HG03108 (cell line): ENCODE results near the gene DIP2B.
"Not testable (repeated sequence)": the region's sequence is repeated elsewhere in the genome, so short reads cannot be mapped to it uniquely, and the experiment has no call there.

ENCODE experiments used
- ATAC-seq: cut with Tn5 transposase; IDR thresholded peaks from one replicate; pipeline ENCODE4 v1.9.1; 2021; ENCODE audit warnings: moderate library complexity; ENCODE audit not compliant: unreplicated experiment

DIP2B gene

DNA sequence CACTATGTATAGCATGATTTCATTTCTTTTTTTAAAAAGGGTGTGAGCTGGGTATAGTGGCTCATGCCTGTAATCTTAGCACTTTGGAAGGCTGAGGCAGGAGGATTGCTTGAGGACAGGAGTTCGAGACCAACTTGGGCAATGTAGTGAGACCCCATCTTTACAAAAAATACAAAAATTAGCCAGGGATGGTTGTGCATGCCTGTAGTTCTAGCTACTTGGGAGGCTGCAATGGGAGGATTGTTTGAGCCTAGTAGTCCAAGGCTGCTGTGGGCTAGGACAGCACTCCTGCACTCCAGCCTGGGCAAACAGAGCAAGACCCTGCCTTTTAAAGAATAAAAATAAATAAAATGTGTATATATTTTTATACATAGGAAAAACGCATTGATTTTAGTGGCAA, 43.0 kb downstream of the DIP2B start:
- ATAC-seq = no peak

DNA sequence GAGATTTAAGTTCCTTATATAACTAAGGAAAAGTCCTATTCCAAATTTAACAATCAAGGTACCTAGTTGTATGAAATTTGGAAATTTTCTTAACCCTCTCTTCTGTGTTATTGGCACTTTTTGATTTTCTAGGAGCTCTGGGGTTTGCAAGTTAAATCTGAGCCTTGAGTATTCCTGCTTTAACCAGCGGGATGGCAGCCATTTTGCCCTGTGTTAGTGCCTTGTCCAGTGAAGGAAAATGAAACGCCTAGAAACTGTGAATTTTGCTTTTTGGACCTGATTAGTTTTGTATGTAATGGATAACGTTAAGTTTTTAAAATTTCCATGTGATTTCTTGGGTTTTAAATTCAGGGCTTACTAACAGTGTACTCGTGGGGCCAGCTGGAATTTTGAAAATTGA, 45.1 kb downstream of the DIP2B start:
- ATAC-seq = no peak

DNA sequence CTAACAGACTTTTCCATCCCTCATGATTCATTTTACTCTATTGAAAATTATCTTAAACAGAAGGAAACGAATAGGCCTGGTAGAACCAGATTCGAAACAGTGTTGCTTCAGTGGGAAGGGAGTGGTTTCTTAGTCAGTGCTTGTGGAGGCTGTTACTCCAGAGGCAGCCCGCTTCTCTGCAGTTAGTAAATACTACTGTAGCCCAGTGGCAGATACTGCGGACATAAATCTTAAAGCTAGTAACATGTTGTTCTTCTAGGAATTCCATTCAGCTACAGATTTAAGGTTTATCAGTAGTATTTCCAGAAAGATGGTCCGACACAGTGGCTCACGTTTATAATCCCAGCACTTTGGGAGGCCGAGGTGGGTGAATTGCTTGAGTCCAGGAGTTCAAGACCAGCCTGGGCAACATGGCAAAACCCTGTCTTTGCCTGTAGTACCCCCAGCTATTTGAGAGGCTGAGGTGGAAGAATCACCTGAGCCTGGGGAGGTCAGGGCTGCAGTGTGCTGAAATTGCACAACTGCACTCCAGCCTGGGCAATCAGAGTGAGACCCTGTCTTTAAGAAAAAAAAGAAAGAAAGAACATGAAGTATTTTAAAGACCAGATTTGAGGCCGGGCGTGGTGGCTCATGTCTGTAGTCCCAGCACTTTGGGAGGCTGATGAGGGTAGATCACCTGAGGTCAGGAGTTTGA, 45.9 kb downstream of the DIP2B start:
- ATAC-seq = no peak

GRCh38 chr12:50551866-50552265, 47.1 kb downstream of the DIP2B start:
- ATAC-seq = no peak

- no peak for ATAC-seq
These were observed 49.9 kb downstream of the DIP2B start for GRCh38 chr12:50554651-50555050.

- ATAC-seq = no peak
These were observed 50.7 kb downstream of the DIP2B start for GRCh38 chr12:50555471-50555885.

DNA sequence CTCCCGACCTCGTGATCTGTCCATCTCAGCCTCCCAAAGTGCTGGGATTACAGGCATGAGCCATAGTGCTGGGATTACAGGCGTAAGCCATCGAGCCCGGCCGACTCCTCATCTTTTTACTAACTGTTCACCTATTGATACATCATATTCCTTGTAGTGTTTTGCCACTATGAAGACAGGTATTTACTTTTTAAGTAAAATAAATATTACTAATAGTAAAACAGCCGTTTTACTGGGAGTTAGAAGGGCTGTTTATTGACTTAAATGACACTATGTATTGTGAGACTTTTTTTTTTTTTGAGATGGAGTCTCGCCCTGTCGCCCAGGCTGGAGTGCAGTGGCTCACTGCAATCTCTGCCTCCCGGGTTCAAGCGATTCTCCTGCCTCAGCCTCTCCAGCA, 51.5 kb downstream of the DIP2B start:
- no peak for ATAC-seq

- ATAC-seq = not testable (repeated sequence)
These were observed 52.0 kb downstream of the DIP2B start for GRCh38 chr12:50556796-50557195.

DNA sequence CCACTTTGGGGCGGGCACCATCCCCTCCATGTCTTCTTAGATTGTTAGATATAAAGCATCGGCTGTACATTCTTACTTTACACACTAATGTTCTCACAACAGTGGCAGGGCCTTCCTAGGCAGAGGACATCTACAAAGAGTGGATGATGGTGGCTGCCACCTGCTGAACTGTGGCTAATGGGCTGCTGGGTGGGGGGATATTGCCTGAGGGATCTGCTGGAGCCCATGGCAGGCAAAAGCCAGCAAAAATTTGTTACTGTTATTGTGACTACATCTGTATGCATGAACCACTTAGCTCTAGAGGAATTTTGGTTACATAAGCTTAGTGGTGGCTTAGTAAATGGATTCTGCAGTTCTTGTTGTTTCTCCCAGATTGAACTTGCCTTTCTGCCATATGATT, 52.6 kb downstream of the DIP2B start:
- no peak for ATAC-seq

DNA sequence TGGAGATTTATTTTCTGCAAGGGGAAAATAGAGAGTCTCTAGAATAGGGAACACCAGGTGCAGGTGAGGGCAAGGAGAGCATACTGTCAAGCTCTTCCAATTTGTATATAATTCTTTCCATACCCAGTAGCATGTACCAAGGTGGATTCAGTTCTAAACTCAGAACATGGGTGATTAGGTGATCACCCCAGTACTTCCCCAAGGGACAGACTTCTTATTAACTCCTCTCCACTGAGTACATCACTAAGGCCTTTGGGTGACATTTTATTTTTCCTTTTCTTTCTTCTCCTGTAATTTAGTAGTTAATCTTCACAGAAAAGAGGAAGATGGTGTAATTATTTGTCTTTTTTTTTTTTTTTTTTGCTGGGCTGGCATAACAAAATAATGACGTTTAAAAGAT, 54.2 kb downstream of the DIP2B start:
- ATAC-seq = no peak

GRCh38 chr12:50562520-50563433, 58.0 kb downstream of the DIP2B start:
- no peak for ATAC-seq

GRCh38 chr12:50563434-50563787, 58.6 kb downstream of the DIP2B start:
- ATAC-seq = no peak

DNA sequence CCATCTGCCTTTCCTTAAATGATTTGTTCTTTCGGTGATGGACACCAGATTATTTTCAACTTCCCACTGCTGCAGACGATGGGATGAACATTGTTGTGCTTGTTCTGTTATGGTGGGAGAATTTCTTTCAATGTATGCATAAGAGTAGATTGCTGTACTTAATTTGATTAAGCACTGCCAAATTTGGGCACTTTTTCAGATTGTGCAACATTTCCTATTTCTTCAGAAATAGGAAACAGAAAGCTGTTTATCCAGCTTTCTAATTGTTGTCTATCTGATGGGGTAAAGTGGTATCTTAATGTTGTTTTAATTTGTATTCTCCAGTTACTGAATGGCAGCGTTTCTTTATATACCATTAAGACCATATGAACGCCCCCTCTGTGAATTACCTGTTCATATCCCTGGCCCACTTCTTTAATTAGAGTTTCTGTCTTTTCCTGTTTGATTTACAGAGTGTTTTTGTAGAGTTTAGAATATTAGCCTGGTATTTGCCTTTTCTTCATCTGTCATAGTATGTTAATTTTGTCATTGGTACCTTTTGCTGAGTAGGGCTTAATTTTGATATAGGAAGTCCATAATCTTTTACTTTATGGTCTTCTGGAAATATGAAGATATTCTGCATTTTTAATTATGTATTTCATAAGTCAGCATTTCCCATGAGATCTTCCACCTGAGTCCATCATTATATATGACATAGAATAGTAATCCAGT, 59.6 kb downstream of the DIP2B start:
- ATAC-seq = no peak

- ATAC-seq = no peak
These were observed 60.1 kb downstream of the DIP2B start for GRCh38 chr12:50564948-50565297.

GRCh38 chr12:50566066-50566465, 61.3 kb downstream of the DIP2B start:
- no peak for ATAC-seq

- ATAC-seq = no peak
These were observed 63.1 kb downstream of the DIP2B start for GRCh38 chr12:50567926-50568325.

DNA sequence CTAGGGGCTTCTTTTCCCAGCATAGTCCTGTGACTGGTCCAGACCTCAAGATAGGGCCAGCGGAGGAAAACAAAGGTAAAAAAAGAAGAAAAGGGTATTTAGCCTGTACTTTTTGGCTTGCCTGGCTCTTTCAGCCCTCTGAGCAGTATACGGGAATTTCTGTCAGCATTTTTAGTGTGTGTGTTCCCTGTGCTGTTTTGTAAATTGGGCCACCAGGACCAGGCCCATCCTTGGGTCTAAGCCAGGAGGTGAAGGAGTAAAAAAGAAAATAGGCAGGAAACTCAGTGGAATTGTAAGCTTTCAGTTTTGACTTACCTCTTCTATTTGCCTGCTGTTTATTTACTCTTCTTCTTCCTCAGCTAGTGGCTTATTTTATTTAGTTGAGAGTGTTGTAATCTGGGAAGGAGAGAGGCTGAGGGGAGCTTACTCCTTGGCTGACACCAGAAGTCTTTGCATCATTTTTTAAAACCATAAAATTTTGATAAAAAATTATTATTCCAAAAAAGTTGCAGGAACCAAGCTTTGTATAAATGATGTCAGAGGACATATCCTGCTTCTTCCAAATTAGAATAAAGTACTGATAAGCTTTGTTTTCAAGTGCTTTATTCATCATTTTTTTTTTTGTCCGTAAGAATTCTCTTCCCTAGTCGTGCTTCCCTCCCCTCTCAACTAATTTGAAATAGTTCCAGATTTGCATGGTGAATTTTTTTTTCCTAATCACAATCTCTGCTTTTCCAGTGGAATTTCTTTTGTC, 63.7 kb downstream of the DIP2B start:
- no peak for ATAC-seq

DNA sequence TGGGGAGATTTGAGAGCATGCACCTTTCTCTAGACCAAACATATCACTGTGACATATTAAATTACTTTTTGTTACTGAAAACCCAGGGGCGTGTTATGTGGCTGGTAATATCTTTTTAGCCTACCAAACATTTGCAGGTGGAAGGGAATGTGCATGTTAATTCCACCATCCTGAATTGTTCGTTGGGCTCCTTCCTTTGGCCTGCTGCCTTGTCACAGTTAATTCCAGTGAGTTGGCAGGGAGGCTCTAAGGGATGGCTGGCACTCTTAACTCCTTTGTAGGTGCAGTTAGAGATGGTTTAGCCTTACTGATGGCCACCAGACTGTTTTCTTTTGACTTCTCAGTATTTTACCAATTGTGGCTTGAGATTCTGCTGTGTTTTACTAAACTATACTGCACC, 64.5 kb downstream of the DIP2B start:
- no peak for ATAC-seq

DNA sequence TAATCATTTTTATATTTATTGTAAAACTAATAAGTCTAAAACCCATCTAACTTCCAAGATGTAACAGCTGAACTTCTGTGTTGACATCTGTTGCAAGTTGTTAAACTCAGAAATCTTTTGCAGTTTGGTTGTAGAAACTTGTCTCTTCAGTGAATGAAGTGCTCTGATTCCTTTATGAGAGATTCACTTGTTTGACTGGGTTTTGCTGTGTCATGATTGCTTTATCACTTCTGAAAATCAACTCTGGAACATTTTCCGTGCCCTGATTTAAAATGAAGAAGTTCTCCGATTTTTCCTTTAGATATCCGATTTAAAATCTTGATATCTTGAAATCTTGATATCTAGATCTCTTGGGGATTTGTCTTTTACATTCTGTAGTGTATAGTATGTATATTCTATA, 65.1 kb downstream of the DIP2B start:
- ATAC-seq = no peak

- no peak for ATAC-seq
These were observed 67.0 kb downstream of the DIP2B start for GRCh38 chr12:50571786-50572185.

DNA sequence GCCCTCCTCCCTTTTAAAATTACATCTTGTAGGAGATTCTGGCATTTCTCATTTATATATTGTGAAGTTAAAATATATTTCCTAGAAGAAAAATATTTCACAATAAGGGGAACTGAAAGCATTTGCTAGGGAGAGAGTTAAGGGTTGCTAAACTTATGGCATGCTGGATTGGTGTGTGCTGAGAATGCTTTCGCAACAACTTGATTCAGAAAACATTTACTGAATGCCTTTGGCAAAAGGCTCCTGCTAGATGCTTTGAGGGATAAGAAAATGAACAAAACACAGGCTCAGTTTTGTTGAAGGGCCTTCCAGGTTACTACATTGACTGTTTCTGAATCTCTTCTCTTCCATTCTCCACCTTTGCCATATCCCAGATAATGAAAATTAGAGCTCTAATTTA, 67.5 kb downstream of the DIP2B start:
- ATAC-seq = no peak
